Activated CD4-positive, alpha-beta T cell treated with anti-CD3 and anti-CD28 coated beads for 4 hours (primary cell): ENCODE results near the gene HS1BP3.

ENCODE experiments used
- DNase-seq, 2 donors: peaks; one replicate each; pipeline ENCODE4 v3.0.0-alpha.2; 2020

Gene HS1BP3

DNA sequence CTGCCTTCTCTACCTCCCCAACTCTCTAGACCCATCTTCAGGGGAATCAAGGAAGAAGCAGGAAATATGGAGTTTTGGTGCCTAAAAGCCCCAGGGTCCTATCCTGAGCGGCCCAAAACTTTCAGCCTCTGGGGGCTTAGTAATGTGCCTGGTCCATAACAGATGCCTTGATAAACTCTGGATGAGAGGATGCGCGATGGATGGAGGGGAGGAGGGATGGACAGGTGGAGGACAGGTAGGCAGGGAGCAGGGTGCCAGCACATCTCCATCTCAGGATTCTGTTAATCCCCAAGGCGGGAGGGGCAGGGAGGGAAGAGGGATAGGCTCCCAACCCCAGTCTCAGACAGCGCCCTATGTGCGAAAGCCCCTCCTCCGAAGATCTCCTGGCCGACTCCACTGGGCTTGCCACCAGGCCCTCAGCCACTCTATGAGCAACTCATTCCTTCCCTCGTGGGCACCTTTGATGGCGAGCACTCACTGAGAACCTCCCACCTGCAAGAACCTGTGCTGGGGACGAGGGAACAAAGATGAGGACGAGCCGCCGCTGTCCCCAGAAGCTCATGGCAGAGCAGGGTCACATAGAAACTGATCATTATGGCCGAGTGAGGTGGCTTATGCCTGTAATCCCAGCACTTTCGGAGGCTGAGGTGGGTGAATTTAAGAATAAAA lies 23.1 kb downstream of the HS1BP3 start:
- DNase-seq: no peak

- no peak for DNase-seq
Observed at GRCh38 chr2:20626698-20627513, 24.0 kb downstream of the HS1BP3 start.

GRCh38 chr2:20626392-20626697 lies 24.6 kb downstream of the HS1BP3 start:
- no peak for DNase-seq

DNA sequence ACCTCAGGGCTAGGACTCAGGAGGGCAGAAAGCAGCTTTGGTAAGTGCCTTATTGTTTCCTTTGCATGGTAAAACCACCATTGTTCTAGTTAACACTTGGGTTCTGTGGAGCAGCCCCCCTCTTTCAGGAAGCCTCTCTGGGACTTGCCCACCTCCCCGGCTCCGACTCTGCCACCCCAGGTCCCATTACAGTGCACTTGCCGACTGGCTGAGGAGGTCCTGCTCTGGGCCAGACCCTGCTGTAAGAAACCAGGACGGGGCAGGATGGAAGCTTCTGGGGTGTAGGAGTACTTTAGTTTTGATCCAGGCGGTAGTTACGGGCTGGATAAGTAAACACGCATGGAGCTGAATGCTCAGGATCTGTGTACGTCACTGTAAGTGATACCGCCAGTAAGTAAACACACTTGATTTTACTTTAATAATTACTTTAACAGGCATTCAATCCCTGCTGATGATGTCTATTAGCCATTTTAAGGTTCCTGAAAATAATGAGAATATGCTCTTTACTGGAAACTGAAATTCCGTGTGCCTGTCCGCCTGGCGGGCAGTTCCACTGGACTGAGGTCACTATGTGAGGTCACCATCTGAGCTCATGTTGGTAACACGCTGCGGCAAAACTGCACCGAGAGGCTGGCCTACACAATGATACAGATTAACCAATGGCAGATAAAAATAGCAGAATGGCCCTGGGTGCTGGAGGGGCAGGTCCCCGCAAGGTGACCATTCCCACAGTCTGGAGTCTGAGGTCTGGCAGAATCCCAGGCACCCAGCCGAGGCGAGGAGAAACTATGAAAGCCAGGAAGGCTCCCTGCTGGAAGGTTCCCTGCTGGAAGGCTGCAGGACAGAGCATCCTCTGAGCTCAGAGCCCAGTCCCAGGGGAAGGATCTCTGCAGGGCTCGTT lies 25.2 kb downstream of the HS1BP3 start:
- DNase-seq: no peak

GRCh38 chr2:20624884-20625485 lies 25.9 kb downstream of the HS1BP3 start:
- no peak for DNase-seq

GRCh38 chr2:20624156-20624883 lies 26.6 kb downstream of the HS1BP3 start:
- DNase-seq: no peak

- DNase-seq: no peak
Observed at GRCh38 chr2:20623741-20624155, 27.1 kb downstream of the HS1BP3 start.

DNA sequence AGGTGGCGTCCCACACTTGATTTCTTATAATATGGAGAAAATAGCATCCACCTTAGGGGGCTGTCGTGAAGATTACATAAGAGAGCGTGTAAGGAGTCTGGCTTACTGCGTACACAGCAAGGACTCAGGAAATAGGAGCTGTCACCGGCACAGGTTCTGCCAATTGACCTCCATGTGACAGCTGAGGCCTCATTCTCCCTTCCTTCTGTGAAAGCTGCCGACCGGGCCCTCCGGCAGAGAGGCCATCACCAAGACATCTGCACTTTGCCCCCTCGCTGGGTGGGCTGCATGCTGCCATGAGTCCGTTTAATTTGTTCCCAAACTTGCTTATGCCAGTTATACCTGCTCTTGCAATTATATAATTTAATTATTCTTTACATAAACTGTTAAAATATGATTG lies 27.7 kb downstream of the HS1BP3 start:
- DNase-seq: no peak

DNA sequence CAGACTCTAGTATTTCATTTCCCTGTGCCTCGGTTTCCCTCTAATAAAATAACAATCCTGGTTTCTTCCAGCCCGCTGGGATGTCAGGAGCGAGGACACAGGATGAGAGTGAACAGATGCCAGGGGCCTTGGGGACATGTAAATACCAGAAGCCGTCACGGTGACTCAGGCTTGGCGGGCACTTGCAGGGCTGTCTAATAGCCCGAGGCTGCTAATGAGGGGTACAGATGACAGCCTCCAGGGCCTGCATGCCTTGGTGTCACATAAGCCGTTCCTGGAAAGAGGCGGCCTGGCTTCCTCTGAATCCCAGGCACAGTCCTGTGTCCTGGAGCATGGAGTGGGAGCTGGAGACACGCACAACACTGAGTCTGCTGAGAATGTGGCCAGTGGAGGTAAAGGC lies 28.2 kb downstream of the HS1BP3 start:
- DNase-seq: no peak

DNA sequence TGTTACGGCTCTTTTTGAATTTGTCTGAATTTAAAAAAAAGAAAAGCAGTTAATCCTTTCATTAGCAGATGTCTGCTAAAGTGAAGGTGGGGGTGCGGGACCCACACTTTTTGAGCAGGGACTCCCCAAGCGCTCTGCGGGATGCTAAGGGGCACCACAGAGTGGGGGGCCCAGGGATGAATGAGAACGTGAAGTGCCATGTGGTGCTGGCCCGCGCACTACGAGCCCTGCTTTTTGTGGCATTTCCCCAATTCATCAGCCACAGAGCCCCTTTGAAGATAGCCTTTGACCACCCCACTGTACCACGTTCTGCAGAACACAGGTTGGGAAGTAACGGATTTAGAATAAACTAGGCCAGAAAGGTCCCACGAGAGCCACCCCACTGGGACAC lies 28.6 kb downstream of the HS1BP3 start:
- DNase-seq: no peak

DNA sequence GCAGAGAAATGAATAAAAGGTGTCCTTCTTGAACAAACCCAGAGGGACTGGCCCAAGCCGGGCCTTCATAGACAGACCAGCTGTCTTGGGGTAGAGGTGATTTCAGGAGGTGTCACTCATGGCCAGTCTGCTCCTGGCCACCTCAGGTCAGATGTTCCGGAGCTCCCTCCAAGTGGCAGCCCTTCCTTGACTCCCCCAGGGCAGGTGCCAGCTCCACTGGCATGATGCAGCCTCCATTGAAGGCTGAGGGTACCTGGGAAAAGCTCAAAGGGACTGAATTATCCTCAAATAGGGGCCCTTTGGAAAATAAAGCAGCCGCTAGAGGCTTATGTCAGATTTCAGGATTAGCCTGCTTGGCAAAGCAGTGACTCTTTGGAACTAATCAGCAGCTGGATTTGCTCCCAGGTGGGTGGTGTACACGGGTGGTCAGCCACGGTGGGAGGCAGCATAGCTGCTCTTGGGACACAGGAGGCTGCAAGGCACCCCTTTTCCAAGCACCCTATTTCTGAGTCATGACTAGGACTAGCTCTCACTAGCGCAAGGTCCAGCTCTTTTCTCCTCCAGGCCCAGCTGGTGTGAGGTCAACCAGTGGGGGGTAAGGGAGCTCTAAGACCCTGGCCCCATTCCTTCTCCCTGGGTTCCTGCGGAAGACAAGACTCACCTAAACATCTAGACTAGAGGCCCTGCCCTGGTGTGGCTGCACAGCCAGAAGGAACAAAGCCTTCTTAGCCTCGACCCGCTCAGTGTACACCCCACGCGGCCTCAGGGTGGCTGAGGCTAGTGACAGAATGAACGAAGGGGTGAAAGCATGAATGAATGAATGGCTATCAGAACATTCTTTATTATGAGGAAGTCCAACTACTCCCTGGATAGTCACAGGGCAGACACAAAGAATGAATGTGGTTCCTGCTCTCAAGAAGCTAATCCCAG lies 29.3 kb downstream of the HS1BP3 start:
- DNase-seq: no peak

GRCh38 chr2:20620696-20621365 lies 30.1 kb downstream of the HS1BP3 start:
- DNase-seq: no peak

GRCh38 chr2:20620271-20620681 lies 30.6 kb downstream of the HS1BP3 start:
- DNase-seq: no peak

GRCh38 chr2:20619624-20620024 lies 31.3 kb downstream of the HS1BP3 start:
- DNase-seq: no peak

DNA sequence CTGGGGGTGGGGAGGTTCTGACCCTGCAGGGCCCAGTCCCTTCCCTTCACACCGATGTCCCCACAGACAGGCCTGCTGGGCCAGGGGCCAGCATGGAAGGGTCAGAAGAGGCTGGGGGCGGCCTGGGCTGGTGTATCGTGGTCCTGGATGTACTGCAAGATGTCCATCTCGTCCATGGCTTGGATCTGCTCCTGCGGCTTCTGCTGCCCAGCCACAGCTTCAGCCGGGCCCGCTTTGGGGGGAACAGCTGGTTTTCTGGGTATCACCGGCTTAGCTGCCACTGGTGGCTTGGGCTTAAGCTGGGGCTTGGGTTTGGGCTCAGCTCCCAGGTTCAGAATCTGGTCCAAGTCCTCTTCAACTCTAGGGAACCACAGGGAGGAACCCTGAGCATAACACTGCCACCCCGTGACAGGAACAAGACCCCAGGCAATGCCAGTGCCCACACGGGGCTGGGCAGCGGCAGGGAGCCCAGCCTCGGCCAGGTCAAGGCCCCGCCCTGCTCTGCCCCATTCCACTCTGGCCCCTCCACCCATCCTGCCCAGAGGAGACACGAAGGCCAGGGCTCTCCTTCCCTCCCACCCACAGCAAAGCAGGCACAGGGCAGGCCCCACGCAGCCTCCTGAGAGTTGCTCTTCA lies 31.9 kb downstream of the HS1BP3 start:
- no peak for DNase-seq

- DNase-seq: no peak
Observed at GRCh38 chr2:20618468-20618885, 32.4 kb downstream of the HS1BP3 start.

GRCh38 chr2:20617892-20618467 lies 32.9 kb downstream of the HS1BP3 start:
- no peak for DNase-seq

DNA sequence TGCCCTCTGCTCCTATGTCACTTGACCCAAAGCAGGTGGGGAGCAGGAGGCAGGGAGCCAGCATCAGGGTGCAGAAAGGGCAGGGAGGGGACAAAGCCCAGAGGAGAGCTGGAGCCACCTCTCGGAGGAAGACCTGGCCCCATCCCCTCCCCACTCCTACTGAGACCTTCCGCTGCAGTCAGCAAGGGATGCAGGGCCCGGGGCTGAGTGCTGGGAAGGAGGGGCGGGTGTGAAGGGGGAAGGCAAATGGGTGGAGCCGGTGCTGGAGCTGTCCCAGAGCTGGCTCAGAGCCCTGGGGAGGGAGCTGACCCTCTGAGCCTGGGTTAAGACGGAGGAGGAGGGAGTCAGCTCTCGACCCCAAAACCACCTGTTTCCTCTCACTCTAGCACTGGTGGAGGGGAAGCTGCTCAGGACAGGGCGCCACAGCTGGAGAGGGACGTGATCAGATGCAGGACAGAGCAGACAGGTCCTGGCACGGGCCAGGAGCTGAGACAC lies 33.8 kb downstream of the HS1BP3 start:
- no peak for DNase-seq

DNA sequence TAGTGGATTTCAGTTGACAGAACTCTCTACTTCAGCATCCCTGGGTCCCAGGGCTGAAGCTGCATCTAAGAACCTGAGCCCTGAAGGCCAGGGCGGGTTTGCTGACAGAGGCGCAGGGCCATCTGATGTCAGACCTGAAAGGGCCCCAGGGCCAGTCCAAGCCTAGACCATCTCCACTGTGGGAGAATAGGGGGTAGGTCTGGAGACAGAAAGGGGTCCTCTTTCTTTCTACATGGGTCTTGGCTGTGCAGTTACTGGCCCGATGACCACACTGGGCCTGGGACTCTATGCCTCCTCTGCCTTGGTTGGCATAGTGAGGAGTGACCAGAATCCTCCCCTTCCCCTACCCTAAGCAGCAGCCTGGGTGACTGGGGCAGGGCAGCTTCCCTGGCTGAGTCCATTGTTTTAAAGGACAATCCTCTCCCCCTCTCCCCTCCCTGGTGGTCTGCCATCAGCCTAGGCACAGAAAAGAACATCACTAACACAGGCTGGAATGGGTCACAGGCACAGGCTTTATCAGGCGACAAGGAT lies 34.5 kb downstream of the HS1BP3 start:
- no peak for DNase-seq
